Stimulated activated CD8-positive, alpha-beta memory T cell treated with anti-CD3 and anti-CD28 coated beads, Interleukin-12 subunit alpha, Interleukin-12 subunit beta, amount 100 ng/mL, for 1 hour (primary cell): Measurements from ENCODE around the gene FOXF2.

ENCODE experiments used
- DNase-seq: peaks from one replicate; pipeline ENCODE4 v3.0.0-alpha.2; 2020; ENCODE audit warnings: low read depth

Gene FOXF2

DNA sequence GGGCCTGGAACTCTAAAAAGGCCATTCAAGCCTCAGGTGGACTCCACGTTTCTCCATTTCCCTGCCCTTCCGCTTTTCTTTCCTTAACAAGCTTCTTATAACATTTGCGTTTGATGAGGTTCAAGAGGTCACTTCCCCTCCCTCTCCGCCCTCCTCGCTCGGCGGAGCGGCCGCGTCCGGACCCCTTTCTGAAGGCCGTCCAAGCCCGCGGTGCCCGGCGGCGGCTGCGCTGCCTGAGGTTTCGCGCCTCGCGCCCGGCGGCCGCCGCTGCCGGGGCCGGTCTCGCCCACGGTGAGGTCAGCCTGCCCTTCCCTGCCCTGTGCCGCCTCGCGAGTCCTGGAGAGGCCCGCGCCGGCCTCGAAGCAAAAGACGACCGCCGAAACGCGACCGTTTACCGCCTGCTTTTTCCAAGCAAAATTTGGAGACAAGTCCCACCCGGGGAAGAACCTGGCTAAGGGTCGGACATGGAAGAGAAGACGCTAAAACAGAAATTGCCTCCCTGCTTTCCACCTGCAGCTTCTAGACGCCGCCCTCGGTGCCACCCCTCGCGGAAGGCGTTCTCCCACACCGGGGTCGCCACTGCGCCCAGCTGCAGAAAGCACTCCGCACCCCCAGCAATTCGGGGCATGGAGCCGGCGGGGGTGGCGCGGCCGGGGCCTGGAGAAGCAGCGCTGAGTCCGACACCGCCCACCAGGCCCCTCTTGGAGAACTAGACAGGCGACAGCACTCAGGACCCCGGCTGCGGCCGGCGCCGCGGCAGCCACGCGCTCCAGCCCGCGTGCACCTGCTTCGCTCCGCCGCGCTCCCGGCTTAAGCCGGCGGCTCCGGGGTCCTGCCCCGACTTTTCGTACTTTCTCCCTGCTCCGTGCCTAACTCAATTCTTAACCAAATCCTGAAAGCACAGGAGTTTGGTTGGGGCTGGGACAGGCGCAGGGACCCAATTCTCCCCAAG, 11.0 kb upstream of the FOXF2 start:
- DNase-seq: no peak

DNA sequence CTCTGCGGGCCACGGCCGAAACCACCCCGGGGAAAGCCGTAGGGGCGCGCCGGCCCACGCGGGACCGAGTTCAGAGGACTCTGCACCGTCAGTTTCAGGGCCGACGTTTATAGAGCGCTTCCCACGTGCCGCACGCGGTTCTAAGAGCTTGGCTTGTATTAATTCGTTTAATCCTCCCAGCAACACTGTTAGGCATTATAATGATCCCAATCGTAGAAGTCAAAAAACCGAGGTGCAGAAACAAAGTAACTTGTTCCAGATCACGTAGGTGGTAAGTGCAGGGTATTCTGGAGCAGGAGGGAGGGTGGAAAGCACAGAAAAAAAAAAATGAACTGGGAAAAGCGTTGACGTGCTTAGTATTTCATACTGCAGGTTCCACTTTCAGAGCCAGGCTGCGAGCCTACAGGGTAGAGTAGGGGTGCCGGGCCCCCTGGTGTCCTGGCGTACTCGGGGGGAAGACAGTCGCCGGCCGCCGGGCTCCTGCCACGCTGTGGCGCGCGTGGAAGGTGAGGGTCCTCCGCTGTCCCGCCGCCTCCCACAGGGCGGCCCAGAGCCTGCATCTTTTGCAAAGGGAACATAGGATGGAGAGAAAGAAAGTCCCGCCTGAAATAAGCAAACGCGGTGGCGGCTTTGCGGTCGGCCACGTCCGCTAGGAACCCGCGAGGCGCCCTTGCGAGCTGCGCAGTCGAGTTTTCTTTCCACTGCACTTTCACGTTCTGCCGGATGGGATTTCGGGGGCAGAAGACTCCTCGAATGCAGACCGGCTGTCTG, 10.2 kb upstream of the FOXF2 start:
- no peak for DNase-seq

- no peak for DNase-seq
Measured at GRCh38 chr6:1379788-1380147, 9.6 kb upstream of the FOXF2 start.

GRCh38 chr6:1380625-1381427, 8.6 kb upstream of the FOXF2 start:
- DNase-seq: no peak

DNA sequence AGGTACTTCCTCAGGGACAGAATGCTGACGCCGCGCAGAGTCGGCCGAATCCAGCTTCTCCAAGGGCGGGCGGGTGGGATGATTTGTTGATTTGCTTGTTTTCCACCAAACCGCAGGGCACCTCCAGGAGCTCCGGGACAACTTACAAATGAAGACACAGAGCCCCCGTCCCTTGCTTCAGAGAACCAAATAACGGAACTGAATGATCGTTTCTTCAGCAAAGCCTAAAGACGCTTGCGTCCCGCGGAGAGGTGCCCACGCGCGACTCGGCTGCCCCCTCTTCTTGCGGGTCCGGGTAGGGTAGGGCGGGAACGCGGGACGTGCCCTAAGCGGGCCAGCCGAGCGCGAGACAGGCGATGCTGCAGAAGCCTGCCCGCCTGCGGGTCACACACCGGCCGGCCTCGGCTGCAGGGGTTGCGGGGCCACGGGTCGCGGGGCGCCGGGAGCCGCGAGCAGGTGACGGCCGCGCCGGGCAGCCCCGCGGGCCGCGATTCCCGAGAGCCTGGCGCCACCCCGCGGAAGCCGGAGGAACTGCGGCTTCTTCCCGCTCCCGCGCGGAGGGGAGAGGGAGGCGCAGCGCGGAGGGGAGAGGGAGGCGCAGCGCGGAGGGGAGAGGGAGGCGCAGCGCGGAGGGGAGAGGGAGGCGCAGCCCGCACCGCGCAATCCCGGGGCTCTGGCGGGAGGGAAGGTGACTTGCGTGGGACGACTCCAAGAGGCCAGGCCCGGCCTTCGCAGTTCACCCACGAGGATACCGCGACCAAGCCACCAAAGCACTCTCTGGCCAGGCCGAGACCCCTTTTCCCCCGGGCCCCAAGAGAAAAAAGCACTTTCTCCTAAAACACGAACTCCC, 7.7 kb upstream of the FOXF2 start:
- peak; percentile 11 for DNase-seq

- DNase-seq: no peak
Measured at GRCh38 chr6:1382331-1382882, 7.0 kb upstream of the FOXF2 start.

GRCh38 chr6:1382883-1383728, 6.3 kb upstream of the FOXF2 start:
- no peak for DNase-seq

DNA sequence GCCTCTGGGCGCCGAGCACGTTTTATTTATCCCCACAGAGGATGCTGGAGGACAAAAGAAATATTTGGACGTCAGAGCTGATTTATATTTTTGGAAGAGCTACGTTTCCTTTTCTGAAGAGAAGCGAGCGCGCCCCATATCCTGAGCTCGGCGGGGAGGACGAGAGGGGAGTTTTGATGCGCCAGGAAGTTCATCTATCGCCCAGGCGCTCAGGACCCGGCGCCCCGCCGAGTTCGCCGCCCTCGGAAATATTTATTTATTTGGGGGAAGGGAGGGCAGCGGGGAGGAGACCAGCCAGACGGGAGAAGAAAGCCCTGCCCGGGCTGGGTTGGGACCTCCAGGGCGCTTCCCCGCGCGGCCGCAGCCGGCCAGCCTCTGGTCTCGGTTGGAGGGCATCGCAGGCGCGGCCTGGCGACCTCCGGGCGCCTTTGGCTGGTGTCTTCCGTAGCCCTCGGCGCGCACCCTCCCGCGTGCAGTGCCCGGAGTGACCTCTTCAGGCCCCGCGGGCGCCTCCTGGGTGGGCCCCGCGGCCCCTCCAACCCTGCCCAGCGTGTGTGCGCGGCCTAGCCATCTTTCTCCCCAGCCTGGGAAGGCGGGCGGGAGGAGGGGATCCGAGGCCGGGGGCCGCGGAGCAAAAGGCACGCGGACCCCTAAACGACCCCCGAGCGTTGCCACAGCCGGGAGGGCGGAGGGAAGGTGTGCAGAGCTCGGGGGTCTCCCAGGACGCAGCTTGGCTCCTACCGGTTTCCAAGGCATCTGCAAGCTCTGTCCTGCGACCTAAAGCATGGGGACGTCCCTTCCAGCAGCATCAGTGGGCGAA, 5.4 kb upstream of the FOXF2 start:
- DNase-seq: no peak

DNA sequence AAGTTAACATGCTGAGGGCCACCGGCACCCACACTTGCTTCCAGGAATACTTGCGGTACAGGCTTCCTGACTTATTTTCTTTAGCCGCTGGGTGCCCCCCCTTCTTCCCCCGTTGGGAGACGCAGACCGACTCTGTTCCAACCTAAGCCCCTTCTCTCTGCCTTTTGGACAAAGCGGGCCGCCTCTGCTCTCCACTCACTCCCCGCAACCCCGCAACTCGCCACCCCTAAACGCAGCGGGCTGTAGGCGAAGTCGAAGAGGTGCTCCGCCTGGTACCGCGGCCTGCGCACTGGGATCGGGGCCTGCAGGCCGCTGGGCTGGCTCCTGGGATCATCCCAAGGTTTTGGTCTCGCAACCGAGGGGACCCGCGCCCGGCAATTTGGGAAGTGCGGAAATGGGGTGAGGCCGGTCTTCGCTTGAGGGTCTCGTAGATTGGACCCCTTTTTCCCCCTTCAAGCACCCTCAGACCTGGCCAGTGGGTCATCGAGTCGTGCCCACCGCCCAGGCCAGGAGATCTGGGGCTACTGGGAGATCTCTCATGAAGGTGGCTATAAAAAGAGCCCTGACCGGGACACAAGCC, 4.7 kb upstream of the FOXF2 start:
- no peak for DNase-seq

DNA sequence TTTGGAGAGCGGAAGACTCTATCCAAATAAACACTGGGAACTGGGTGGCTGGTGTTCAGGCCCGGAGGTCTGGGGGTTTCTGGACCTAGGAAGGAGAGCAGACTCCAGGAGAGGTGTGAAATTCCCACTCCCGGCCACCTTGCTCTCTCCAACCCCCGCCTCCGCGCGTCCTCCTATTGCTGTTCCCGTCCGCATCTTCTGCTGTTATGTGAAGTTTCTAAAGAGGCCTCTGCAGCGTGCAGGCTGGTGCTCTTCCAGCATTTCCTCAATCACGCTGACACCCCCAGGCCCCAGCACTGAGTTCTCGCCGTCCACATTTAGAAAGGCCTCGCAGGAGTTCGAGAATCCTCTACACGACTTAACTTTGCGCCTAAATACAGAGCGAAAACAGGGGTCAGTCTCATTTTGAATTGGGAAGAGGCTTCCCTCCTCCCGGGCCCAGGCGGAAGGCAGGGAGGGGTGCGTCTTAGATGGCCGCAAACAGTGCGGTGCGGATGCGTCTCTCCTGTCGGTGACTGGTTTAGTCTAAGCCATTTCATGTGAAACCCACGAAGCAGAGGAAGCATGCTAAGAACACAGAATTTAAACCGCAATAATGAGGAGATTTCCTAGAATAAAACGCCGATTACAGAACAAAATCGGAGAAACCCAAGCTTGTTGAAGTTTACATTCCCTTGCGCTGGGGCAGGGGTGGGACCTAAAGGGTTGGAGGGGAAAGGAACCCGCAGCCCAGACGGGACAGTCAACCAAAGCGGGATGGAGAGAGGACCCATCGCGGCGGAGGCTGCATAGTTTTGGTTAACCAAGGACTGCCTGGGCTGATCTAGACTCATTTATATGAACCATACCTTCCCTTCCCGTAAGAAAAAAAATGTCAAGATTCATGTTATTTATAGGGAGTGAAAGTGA, 4.0 kb upstream of the FOXF2 start:
- DNase-seq: no peak

DNA sequence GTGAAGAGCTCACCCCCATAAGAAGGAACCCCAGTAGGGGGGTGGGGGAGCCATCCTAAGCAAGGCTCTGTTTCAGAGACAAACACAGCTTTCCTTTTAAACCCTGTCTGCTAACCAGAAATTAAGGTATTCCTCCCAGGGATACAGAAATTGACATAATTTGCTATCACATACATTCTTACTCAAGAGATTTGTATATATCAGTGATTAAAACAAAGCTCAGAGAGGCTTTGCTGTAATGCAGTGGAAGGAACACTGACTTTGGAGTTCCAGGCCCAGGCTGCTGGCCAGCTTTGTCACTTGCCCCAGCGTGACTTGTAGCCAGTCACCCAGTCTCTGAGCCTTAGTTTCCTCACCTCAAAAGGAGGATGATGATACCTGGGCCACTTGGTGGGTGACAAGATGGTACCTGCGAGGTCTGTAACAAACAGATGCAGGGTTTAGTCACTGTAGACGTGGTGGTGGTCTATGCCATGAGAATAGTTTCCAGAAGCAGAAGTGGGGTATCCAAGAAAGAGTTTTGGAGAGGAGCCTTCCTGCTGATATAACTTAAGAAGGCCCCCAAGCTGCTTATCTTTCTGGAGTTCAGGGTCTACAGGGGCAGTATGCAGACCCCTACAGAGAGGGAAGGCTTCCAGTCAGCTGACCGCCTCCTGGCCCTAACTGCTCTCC, 3.2 kb upstream of the FOXF2 start:
- DNase-seq: no peak

- DNase-seq: no peak
Measured at GRCh38 chr6:1387538-1387875, 1.9 kb upstream of the FOXF2 start.

DNA sequence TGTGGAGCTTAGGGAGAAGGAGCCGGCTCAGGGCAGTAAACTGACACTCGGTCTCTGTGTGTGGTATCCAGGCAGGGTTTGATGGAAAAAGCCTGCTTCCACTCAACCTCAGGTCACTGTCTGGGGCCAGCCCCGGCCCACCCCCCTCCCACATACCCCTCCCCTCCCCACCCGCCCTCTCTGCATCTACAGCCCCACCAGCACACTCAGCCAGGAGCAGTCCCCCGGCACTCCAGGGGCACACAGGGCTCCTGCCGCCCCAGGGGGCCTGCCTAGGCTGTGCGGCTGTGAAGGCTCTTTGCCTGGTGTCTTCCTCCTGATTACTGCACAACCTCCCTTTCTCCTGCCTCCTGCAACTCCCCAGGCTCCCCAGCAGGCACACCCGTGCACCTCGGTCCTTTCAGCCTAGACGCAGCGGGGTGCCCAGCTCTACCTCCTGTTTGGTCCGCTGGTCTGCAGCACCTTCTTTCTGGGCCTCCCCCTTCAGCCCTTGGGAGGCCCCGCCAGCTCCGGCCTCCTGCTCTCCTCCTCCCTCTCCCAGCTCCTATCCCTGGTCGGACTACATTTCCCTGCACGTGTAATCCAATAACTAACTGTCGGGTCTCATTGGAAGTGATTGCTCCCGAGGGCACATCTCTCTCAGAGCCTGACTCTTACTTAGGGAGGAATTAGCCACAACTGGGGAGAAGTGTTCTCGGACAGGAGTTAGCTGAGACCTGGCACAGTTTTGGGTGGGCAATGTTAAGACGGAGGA, 1.3 kb upstream of the FOXF2 start:
- no peak for DNase-seq

DNA sequence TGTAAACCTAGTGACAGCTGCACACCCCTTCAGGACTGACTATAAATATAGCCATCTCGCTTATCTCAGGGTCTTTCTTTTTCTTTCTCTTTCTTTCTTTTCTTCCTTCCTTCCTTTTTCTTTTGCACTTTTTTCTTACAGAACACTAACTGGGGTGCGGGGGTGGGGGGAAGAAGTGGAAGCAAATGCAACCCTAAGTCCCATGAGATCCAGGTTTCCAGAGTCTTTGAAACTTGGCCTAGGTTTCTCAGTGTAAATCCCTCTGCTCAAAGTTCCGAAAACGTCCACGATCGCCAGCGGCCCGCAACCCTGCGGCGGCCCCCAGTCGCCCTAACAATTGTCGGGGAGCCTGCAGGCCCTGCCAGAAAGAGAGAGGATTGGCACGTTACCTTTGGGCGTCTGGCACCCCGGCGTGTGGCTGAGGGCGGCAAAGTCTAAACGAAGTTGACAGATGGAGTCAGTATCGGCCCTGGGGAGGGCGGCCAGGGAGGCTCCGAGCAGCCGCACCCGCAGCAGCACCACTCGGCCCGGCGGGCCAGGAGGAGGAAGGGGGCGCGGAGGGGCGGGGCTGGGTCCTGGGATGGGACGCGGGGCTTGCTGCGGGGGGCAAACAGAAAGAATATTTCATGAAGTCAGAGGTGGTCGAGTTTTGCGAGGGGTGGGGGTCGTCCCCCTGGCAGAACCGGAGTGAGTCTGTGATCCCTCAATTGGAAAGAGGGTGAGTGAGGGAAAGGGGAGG, 577 bp upstream of the FOXF2 start:
- no peak for DNase-seq

DNA sequence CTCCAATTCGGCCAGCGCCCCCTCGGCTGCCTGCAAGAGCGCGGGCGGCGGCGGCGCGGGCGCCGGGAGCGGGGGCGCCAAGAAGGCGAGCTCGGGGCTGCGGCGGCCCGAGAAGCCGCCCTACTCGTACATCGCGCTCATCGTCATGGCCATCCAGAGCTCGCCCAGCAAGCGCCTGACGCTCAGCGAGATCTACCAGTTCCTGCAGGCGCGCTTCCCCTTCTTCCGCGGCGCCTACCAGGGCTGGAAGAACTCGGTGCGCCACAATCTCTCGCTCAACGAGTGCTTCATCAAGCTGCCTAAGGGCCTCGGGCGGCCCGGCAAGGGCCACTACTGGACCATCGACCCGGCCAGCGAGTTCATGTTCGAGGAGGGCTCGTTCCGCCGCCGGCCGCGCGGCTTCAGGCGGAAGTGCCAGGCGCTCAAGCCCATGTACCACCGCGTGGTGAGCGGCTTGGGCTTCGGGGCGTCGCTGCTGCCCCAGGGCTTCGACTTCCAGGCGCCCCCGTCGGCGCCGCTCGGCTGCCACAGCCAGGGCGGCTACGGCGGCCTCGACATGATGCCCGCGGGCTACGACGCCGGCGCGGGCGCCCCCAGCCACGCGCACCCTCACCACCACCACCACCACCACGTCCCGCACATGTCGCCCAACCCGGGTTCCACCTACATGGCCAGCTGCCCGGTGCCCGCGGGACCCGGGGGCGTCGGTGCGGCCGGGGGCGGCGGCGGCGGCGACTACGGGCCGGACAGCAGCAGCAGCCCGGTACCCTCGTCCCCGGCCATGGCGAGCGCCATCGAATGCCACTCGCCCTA, 963 bp downstream of the FOXF2 start:
- no peak for DNase-seq
